ENCODE results near the gene GZMA.

Gene GZMA

DNA sequence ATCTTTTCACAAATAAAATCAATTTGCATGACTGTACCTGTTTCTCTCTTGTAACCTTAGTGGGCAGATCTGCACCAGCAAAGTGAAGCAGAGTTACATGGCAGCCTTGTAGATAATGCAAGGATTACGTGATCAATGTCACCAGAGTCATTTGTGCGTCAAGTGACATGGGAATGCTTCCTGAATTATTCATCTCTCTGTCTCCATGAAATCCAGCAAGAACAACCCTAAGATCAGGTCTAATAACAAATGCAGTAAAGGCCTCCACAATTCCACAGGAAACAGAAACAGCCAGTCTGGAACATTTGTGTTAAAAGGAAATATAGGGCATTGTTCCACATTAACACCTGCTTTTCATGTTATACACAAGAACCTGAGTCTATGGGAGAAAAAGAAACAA lies 7.8 kb downstream of the GZMA start:
- DNase-seq = no peak

- DNase-seq = no peak
Observed at GRCh38 chr5:55113327-55113726, 10.9 kb downstream of the GZMA start.

DNA sequence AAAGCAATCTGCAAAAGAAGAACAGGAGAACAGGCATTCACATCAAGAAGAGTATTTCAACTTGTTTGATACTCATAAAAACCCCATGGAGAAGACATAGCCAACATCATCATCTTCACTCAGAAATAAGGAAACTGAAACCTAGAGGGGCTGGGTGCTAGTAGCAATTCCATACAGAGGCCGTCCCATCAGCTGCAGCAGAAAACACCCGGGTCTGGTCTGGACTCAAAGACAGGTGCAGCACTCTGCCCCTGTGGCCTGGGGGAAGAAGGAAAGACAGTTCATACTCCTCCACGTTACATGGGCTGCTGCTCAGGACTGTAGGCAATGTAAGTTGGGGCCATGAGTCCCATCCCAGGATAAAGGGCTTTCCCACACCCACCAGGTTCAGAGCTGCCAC lies 11.6 kb downstream of the GZMA start:
- DNase-seq = no peak

DNA sequence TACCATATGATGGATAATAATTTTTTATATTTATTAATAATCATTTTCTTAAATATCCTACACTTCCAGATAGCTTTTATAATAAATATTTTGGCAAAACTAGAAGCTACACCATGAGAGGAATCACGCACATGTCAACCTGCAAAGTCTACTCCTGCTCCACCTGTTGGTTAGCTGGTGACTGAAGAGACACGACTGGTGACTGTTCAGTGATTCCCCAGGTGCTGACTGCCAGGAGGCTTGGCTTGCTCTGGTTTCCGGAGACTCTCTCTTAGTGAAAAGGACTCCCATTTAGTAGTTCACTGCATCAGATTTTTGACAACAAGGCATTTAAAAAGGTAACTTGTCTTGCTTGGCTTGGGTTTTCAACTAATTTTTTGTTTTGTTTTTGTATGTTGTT lies 20.9 kb downstream of the GZMA start:
- DNase-seq = no peak

DNA sequence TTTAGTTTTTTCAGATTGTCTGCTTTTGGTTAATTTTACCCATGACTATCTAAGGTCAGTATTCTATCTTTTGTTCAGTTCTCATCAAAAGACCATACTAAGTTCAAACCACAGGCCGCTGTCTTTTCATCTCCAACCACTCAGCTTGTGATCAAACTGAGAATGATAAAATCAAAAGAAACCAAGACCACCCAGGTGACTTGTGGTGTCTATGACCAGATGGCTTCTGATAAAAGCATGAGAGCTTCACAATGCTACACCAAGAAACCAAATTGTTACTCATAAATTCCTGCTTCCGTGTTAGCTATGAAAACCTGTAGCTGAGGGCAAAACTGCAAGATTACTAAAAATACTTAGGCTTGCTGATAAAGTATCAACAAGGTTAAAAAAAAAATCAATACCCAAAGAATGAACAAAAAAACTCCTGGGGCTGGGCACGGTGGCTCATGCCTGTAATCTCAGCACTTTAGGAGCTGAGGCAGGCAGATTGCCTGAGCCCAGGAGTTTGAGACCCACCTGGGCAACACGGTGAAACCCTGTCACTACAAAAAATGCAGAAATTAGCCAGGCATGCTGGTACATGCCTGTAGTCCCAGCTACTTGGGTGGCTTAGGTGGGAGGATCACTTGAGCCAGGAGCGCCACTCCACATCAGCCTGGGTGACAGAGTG lies 31.7 kb downstream of the GZMA start:
- DNase-seq = peak; percentile 7

GRCh38 chr5:55136521-55136920 lies 34.1 kb downstream of the GZMA start:
- DNase-seq = no peak

- DNase-seq = no peak
Observed at GRCh38 chr5:55140908-55141665, 38.6 kb downstream of the GZMA start.

DNA sequence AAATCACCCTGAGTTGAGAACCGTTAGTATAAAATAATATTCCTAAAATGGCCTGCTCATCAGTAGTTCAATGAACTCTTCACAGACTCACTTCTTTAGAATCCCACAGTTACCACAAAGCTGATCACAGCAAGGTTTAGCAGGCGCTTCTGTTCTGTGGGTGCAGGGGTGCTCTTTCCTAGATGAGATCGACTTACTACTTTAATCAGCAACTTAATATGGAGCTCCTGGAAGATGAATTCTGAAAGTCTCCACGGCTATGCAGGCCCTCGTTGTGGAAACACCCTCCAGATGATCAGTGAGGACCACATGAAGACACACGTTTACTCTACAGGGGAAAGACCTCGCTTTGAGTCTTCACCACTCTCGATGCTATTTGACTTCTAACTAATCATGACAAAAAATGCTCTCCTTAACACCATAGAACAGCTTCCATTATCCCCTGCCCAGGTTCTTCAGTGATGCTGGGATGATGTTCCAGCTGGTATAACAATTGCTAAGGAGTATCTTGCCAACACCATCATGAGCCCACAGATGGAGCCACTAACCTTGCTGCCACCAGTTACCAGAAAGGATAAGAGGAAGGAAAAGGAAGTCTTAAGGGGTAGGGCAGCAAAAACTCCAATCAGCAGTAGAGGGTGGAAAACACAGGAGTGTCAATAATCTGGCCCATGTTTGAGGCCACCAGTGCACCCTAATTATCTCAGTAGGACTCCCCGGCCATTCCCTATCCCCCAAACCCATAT lies 39.7 kb downstream of the GZMA start:
- no peak for DNase-seq

DNA sequence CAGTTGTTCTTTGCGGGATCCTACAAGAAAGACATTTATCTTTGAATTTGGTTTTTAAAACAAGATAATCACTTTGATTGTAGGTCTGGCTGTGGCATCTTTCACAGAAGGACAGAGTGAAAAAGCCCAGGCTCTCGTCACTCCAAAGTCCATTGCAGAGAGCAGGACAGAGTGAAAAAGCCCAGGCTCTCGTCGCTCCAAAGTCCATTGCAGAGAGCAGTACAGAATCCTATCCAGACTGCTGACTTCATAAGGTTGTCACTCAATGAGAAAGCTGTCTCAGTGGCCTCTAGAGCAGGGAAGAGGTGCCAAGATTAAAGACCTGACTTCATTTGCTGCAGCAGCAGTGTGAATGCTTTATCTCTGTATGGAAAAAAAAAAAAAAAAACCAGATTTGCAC lies 41.2 kb downstream of the GZMA start:
- DNase-seq = no peak

DNA sequence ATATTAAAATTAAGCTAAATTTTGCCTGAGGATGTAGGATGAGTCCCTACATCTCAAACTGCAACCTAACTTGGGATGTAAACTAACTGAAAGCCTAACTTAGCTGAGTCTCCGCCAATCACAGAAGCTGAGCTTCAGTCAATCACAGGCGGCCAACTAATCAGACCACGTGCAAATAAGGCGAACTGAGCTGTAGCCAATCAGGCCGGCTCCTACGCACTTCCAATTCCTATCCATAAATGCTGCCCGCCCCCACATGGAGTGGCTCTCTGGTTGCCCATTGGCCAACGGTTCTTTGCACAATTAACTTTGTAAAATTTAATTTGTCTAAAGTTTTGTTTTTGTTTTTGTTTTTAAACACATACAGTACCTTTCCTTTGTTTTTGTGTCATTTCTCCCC lies 43.6 kb downstream of the GZMA start:
- no peak for DNase-seq

- peak; percentile 53 for DNase-seq
Observed at GRCh38 chr5:55146543-55147151, 44.2 kb downstream of the GZMA start.

- no peak for DNase-seq
Observed at GRCh38 chr5:55149308-55149795, 46.9 kb downstream of the GZMA start.

DNA sequence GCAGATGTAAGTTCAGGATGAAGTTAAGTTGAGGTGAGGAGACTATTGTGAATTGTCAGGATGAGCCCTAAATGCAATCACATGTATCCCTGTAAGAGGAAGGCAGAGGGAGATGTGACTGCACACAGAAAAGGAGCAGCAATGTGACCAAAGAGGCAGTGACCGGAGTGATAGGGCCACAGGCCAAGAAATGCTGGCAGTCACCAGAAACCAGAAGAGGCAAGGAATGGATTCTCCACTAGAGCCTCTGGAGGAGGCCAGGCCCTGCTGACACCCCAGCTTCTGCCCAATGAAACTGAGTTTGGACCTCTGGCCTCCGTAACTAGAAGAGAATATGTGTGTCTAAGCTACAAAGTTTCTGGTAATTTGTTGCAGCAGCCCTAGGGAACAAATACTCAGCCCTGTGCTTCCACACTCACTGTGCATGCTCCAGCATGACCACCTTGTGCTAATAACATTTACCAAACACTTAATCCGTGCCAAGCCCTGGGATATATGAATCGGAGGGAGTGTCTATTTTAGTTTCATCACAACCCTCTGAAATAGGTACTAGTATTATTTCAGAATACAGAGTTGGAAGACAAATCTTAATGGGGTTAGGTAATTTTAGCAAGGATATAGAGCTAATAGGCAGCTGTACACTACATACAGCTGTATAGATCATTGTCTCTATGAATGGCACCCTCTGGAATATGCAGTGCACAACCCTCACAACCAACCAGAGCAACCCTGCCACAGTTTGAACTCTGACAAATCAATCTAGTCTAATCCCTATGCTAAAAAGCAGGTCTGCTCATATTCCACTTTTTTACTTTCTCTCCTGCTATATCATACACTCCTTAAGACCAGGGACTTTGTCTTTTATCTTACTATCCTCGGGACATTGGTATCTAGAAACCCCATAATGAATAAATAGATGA lies 49.7 kb downstream of the GZMA start:
- DNase-seq = no peak

GRCh38 chr5:55154873-55155272 lies 52.4 kb downstream of the GZMA start:
- DNase-seq = no peak

Measured in NCI-H1105 treated with DMSO at 0.1 percent for 48 hours (cell line).